GM12878 (cell line): ENCODE data around the gene DNASE1L3. TPM values are rescaled to one million over a fixed set of nuclear protein-coding genes. Genes with fewer than 3 reads are reported as not detected.

Experiments
- BCL3 ChIP-seq: IDR thresholded peaks from 2 replicates; pipeline ENCODE4 v1.6.1; 2011; ENCODE audit warnings: borderline replicate concordance, low read depth, mild to moderate bottlenecking, moderate library complexity, low read length; ENCODE audit not compliant: insufficient read depth, poor library complexity, severe bottlenecking
- CBFB ChIP-seq: IDR thresholded peaks from 2 replicates; pipeline ENCODE4 v1.6.1; 2016; ENCODE audit warnings: antibody characterized with exemption, low read depth
- CBX3 ChIP-seq: fragments of 200-600 bp; sonication (generic); IDR thresholded peaks from 2 replicates; pipeline ENCODE4 v1.6.1; 2016; ENCODE audit warnings: low read depth, borderline replicate concordance
- CBX5 ChIP-seq: sonication (generic); IDR thresholded peaks from 2 replicates; pipeline ENCODE4 v1.6.1; 2016; ENCODE audit warnings: low read depth, moderate library complexity, mild to moderate bottlenecking, inconsistent platforms
- CEBPZ ChIP-seq: fragments of 150-350 bp; IDR thresholded peaks from 2 replicates; pipeline ENCODE4 v1.6.1; 2016; ENCODE audit warnings: low read depth, low read length
- IKZF2 ChIP-seq, 2 experiments: fragments of 450-650 bp; IDR thresholded peaks; 2 replicates each; pipeline ENCODE4 v1.6.1; 2017; ENCODE audit warnings: mild to moderate bottlenecking in 2 of 2, moderate library complexity in 2 of 2
- JUNB ChIP-seq: IDR thresholded peaks from 2 replicates; pipeline ENCODE4 v1.6.1; 2016; ENCODE audit warnings: antibody characterized with exemption, mild to moderate bottlenecking
- KAT2A ChIP-seq: conservative IDR thresholded peaks from 2 replicates; pipeline ENCODE4 v1.6.1; 2011; ENCODE audit warnings: low read depth, low read length; ENCODE audit not compliant: control insufficient read depth
- KLF5 ChIP-seq: fragments of 450-650 bp; IDR thresholded peaks from 2 replicates; pipeline ENCODE4 v1.6.1; 2014; ENCODE audit warnings: mild to moderate bottlenecking; ENCODE audit not compliant: partially characterized antibody
- NFYB ChIP-seq: IDR thresholded peaks from 2 replicates; pipeline ENCODE4 v1.6.1; 2011; ENCODE audit warnings: low read depth, mild to moderate bottlenecking, low read length, improper control_type of control experiment, moderate library complexity; ENCODE audit not compliant: insufficient read depth
- NR2C1 ChIP-seq: fragments of 450-650 bp; IDR thresholded peaks from 2 replicates; pipeline ENCODE4 v1.6.1; 2017; ENCODE audit warnings: antibody characterized with exemption, mild to moderate bottlenecking, moderate library complexity
- PML ChIP-seq: IDR thresholded peaks from 2 replicates; pipeline ENCODE4 v1.6.1; 2012; ENCODE audit warnings: low read length, inconsistent platforms
- POU2F2 ChIP-seq: IDR thresholded peaks from 3 replicates; pipeline ENCODE4 v1.6.1; 2011; ENCODE audit warnings: low read depth, mild to moderate bottlenecking, low read length, borderline replicate concordance
- RUNX3 ChIP-seq: IDR thresholded peaks from 2 replicates; pipeline ENCODE4 v1.6.1; 2012; ENCODE audit warnings: low read length, inconsistent platforms
- SMC3 ChIP-seq: IDR thresholded peaks from 2 replicates; pipeline ENCODE4 v1.6.1; 2011; ENCODE audit warnings: low read length, improper control_type of control experiment, borderline replicate concordance
- ZBTB40 ChIP-seq: fragments of 450-650 bp; IDR thresholded peaks from 2 replicates; pipeline ENCODE4 v1.6.1; 2016; ENCODE audit warnings: mild to moderate bottlenecking, moderate library complexity, borderline replicate concordance
- ZNF687 ChIP-seq: fragments of 450-650 bp; IDR thresholded peaks from 2 replicates; pipeline ENCODE4 v1.6.1; 2017; ENCODE audit warnings: mild to moderate bottlenecking, moderate library complexity
- polyA plus RNA-seq, 11 experiments: library from polyadenylated mRNA; depleted of rRNA in 4 of 11; unstranded in 6 of 11; stranded (reverse) in 5 of 11; fragments of >200 nt; fragmentation: Nextera tagmentation in 4 of 11; fragmentation: Illumina TruSeq in 1 of 11; extraction: Ambion mirVana in 4 of 11; extraction: Trizol in 1 of 11; gene quantifications; 1 replicate in 1 of 11; 2 replicates in 10 of 11; pipeline versions ENCODE4 v1.2.1 to v1.2.3, GENCODE V29; 2011 to 2016; ENCODE audit warnings: inconsistent platforms in 2 of 11, missing spikeins in 2 of 11, low read depth in 1 of 11
- total RNA-seq, 4 experiments: library from RNA; depleted of rRNA in 3 of 4; stranded (reverse); fragments of >200 nt in 3 of 4; fragmentation: Illumina TruSeq in 1 of 4; extraction: Trizol in 1 of 4; gene quantifications; 2 replicates each; pipeline versions ENCODE4 v1.2.1 to v1.2.3, GENCODE V29; 2013 to 2021

Gene DNASE1L3
- total and polyA plus RNA-seq, 10 of the 15 experiments (the other 5 are each of a cell fraction or from before 2014, with no cell fraction given), result 3.2 to 72.1 (median 6.3) TPM

DNA sequence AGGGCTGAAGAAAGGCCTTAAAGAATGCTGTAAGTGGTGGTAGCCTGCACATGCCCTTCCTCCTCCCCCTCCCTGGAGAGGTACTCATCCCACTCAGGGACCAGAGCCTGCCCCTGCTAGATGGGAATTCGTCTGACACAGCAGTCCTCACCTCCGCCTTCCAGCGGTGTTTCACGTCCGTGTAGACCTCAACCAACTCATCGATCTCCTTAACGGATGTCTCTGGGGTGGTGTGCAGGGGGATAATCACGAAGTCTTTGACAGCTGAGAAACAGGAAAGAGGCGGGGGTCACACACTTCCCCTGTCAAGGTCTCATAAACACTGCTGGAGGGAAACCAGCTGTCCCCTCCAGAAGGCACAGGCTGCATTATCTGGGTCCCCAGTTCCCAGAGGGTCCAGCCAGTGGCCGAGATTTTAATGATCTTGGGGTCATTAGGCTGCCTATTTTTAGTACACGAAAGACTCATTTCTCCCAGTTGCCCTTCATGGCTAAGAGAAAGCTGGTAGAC, 9.9 kb downstream of the DNASE1L3 start (continued):
- TF ChIP-seq NFYB (no peak), ZBTB40 (no peak), KLF5 (no peak), RUNX3 (no peak; the same call in 1 of the 2 replicates), IKZF2 (IDR thresholded peaks at IDR 0.05) (peak; percentile 42 to 55; a peak in 3 of 4 replicates), CEBPZ (no peak), CBX5 (no peak), CBX3 (no peak), BCL3 (no peak), PML (no peak), SMC3 (no peak), ZNF687 (peak; percentile 82), POU2F2 (no peak), NR2C1 (no peak), KAT2A (no peak), CBFB (no peak), JUNB (no peak)
